GM12891 (cell line): ENCODE measurements around the gene THAP7.

Experiments
- PAX5 ChIP-seq: IDR thresholded peaks from 2 replicates; pipeline ENCODE4 v1.6.1; 2011; ENCODE audit warnings: low read length, moderate library complexity, mild to moderate bottlenecking; ENCODE audit not compliant: insufficient read depth, severe bottlenecking
- POLR2A ChIP-seq: IDR thresholded peaks from 2 replicates; pipeline ENCODE4 v1.6.1; 2011; ENCODE audit warnings: low read depth, low read length, control low read depth
- POLR2AphosphoS5 ChIP-seq: IDR thresholded peaks from 2 replicates; pipeline ENCODE4 v1.6.1; 2011; ENCODE audit warnings: low read depth, low read length, control low read depth
- POU2F2 ChIP-seq: IDR thresholded peaks from 2 replicates; pipeline ENCODE4 v1.6.1; 2011; ENCODE audit warnings: low read depth, mild to moderate bottlenecking, control low read depth, low read length, moderate library complexity
- SPI1 ChIP-seq: IDR thresholded peaks from 2 replicates; pipeline ENCODE4 v1.6.1; 2011; ENCODE audit warnings: low read depth, low read length, control low read depth
- TAF1 ChIP-seq: IDR thresholded peaks from 2 replicates; pipeline ENCODE4 v1.6.1; 2011; ENCODE audit warnings: low read depth, low read length, control low read depth

DNA sequence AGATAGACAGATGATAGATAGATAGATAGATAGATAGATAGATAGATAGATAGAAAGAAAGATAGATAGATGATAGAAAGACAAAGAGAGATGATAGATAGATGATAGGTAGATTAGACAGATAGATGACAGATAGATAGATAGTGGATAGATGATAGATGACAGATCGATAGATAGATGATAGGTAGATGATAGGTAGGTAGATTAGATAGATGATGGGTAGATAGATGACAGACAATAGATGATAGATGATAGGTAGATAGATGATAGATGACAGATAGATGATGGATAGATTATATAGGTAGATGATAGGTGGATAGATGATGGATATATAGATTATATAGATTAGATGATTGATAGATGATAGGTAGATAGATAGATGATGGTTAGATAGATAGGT lies 15.6 kb downstream of the THAP7 start:
- no peak for TF ChIP-seq POLR2AphosphoS5
- TF ChIP-seq TAF1 = no peak
- TF ChIP-seq POLR2A = no peak
- TF ChIP-seq SPI1 = no peak
- no peak for TF ChIP-seq POU2F2
- no peak for TF ChIP-seq PAX5
